HEK293 (cell line): ENCODE data around the gene KCP.

ENCODE experiments used
- CTCF ChIA-PET: fragments of 350-600 bp; formaldehyde crosslinking; extraction: SDS; loops from one replicate; lab custom pipeline; 2021; ENCODE audit warnings: antibody characterized with exemption; lab: Yijun Ruan, JAX
- POLR2A ChIA-PET: fragments of 300-600 bp; formaldehyde crosslinking; extraction: SDS; loops from one replicate; lab custom pipeline; 2020; ENCODE audit warnings: antibody characterized with exemption, inconsistent platforms; lab: Yijun Ruan, JAX
- H3K27ac ChIP-seq: fragments of 200-500 bp; sonication (Bioruptor generic); 2 replicates; pipeline ENCODE4 v1.5.1; 2014; ENCODE audit warnings: low read depth, low read length, control low read depth, inconsistent platforms; ENCODE audit errors: extremely low read depth
- H3K36me3 ChIP-seq, 2 experiments: fragments of 200-500 bp in 1 of 2; sonication (Bioruptor generic) in 1 of 2; 1 replicate in 1 of 2; 2 replicates in 1 of 2; pipeline ENCODE4 v1.5.1; 2014 to 2017; ENCODE audit warnings: inconsistent platforms in 2 of 2, low read length in 2 of 2; ENCODE audit not compliant: control insufficient read depth in 2 of 2, insufficient read depth in 1 of 2
- H3K4me1 ChIP-seq: fragments of 200-500 bp; sonication (Bioruptor generic); 2 replicates; pipeline ENCODE4 v1.5.1; 2014; ENCODE audit warnings: mild to moderate bottlenecking, low read length, inconsistent platforms; ENCODE audit not compliant: control insufficient read depth, insufficient read depth
- H3K4me3 ChIP-seq: 2 replicates; pipeline ENCODE4 v1.5.1; 2011; ENCODE audit warnings: low read depth, mild to moderate bottlenecking, control low read depth, low read length, moderate library complexity
- H3K9me3 ChIP-seq: fragments of 200-500 bp; sonication (Bioruptor generic); 2 replicates; pipeline ENCODE4 v1.5.1; 2014; ENCODE audit warnings: low read depth, low read length, inconsistent platforms; ENCODE audit not compliant: control insufficient read depth, insufficient read depth
- HIC1 ChIP-seq: fragments of 450-650 bp; formaldehyde crosslinking; IDR thresholded peaks from 2 replicates; pipeline ENCODE4 v1.5.1; 2016; ENCODE audit warnings: missing biosample characterization, missing genetic modification characterization
- PATZ1 ChIP-seq: fragments of 450-650 bp; formaldehyde crosslinking; IDR thresholded peaks from 2 replicates; pipeline ENCODE4 v1.5.1; 2016; ENCODE audit warnings: missing biosample characterization, missing genetic modification characterization
- REPIN1 ChIP-seq: fragments of 450-650 bp; formaldehyde crosslinking; IDR thresholded peaks from 2 replicates; pipeline ENCODE4 v1.5.1; 2017; ENCODE audit warnings: missing biosample characterization, missing genetic modification characterization, low read depth
- TRIM28 ChIP-seq: IDR thresholded peaks from 2 replicates; pipeline ENCODE4 v1.6.1; 2011; ENCODE audit warnings: low read length, control low read depth, borderline replicate concordance
- ZBTB20 ChIP-seq: fragments of 450-650 bp; formaldehyde crosslinking; IDR thresholded peaks from 2 replicates; pipeline ENCODE4 v1.5.1; 2016; ENCODE audit warnings: missing biosample characterization, missing genetic modification characterization
- ZBTB48 ChIP-seq: fragments of 450-650 bp; formaldehyde crosslinking; IDR thresholded peaks from 2 replicates; pipeline ENCODE4 v1.5.1; 2016; ENCODE audit warnings: missing biosample characterization, missing genetic modification characterization
- ZNF121 ChIP-seq: fragments of 450-650 bp; formaldehyde crosslinking; IDR thresholded peaks from 2 replicates; pipeline ENCODE4 v1.5.1; 2016; ENCODE audit warnings: missing biosample characterization, missing genetic modification characterization
- ZNF202 ChIP-seq: fragments of 450-650 bp; formaldehyde crosslinking; IDR thresholded peaks from 2 replicates; pipeline ENCODE4 v1.5.1; 2016; ENCODE audit warnings: missing biosample characterization, missing genetic modification characterization, borderline replicate concordance
- ZNF335 ChIP-seq: fragments of 450-650 bp; formaldehyde crosslinking; conservative IDR thresholded peaks from 2 replicates; pipeline ENCODE4 v1.5.1; 2016; ENCODE audit warnings: missing biosample characterization, missing genetic modification characterization
- ZNF398 ChIP-seq: fragments of 450-650 bp; formaldehyde crosslinking; IDR thresholded peaks from 2 replicates; pipeline ENCODE4 v1.5.1; 2017; ENCODE audit warnings: missing biosample characterization, missing genetic modification characterization
- ZNF776 ChIP-seq: fragments of 450-650 bp; formaldehyde crosslinking; IDR thresholded peaks from 2 replicates; pipeline ENCODE4 v1.5.0; 2017; ENCODE audit warnings: missing biosample characterization, missing genetic modification characterization, borderline replicate concordance

Gene KCP

GRCh38 chr7:128830231-128831177 is 80.0 kb downstream of the KCP start, which contains the start of gene FLNC:
FLNC (plus strand) TSS chr7:128830406; CDS start chr7:128830638, 232 bp downstream.
- CTCF ChIA-PET = interaction anchor here (0.9 kb wide), 1 partner anchor 33 kb away, joined by 5 read pairs; no protein-coding TSS in a partner anchor
- TF ChIP-seq REPIN1 (tag by site-specific recombination) = no peak
- TF ChIP-seq ZNF202 = 0 out of 2 replicates have a peak, but pooled peaks have one; percentile 20
- TF ChIP-seq ZNF121 (tag by site-specific recombination) = no peak
- no peak for TF ChIP-seq TRIM28
- Histone ChIP-seq H3K9me3 (no peaks in the 10 kb centered on the region), H3K4me3 (peak within 1 kb of the TSS; percentile 56), H3K4me1 (no peaks in the 10 kb centered on the region), H3K27ac (no peak within 1 kb of the TSS), H3K36me3 (peaks cover 0 to 10% of the 10 kb centered on the region in 2 experiments; a peak in 1 of 3 replicates)
- POLR2A ChIA-PET = interaction anchor here (1.5 kb wide), 1 partner anchor 91 kb away, joined by 6 read pairs; the partner anchor contains the start of gene CALU

- Histone ChIP-seq H3K4me1 (no peaks in the 10 kb centered on the region), H3K27ac (no peak overlapping the region), H3K4me3 (peak overlapping the region; percentile 56), H3K36me3 (peaks cover 0 to 1% of the 10 kb centered on the region in 2 experiments; a peak in 1 of 3 replicates), H3K9me3 (no peaks in the 10 kb centered on the region)
- ChIA-PET CTCF (interaction anchor here (2.3 kb wide), 1 partner anchor 50 kb away, joined by 10 read pairs; no protein-coding TSS in a partner anchor), POLR2A (no interaction called here)
- TF ChIP-seq PATZ1 (tag by site-specific recombination) (no peak), ZBTB20 (tag by site-specific recombination) (peak; percentile 29; the same call in 1 of the 2 replicates), HIC1 (tag by site-specific recombination) (0 out of 2 replicates have a peak, but pooled peaks have one; percentile 33), ZNF398 (0 out of 2 replicates have a peak, but pooled peaks have one; percentile 29)
These were observed 80.9 kb downstream of the KCP start for GRCh38 chr7:128829391-128830166.

GRCh38 chr7:128827971-128828711 is 82.4 kb downstream of the KCP start:
- no peak overlapping the region for H3K4me3 ChIP-seq
- ChIA-PET POLR2A (interaction anchor here (2.3 kb wide), 1 partner anchor 35 kb away, joined by 7 read pairs; the partner anchor contains the start of gene ATP6V1F), CTCF (interaction anchor here (0.6 to 2.3 kb wide), 6 partner anchors 13 to 459 kb away, joined by 3 to 10 read pairs (median 4); no protein-coding TSS in a partner anchor)

More at GRCh38 chr7:128827971-128828711, 82.4 kb downstream of the KCP start:
- H3K36me3 ChIP-seq = no peaks in the 10 kb centered on the region
- peak; percentile 57 for TF ChIP-seq ZNF335
- no peak for TF ChIP-seq ZNF776 (tag by site-specific recombination)
- 0 out of 2 replicates have a peak, but pooled peaks have one; percentile 50 for TF ChIP-seq ZBTB48
- H3K27ac ChIP-seq = no peak overlapping the region
- H3K4me1 ChIP-seq = no peaks in the 10 kb centered on the region
- no peaks in the 10 kb centered on the region for H3K9me3 ChIP-seq
